GM12892 (cell line): ENCODE measurements around the gene FURIN.

Experiments used
- DNase-seq: peaks from one replicate; pipeline ENCODE4 v3.0.0; 2011; ENCODE audit not compliant: insufficient read length
- FAIRE-seq: peaks from 2 replicates; lab custom pipeline; 2011; peaks lifted over from hg19 to GRCh38; lab: Jason Lieb, UNC
- POLR2A ChIP-seq: IDR thresholded peaks from 2 replicates; pipeline ENCODE4 v1.6.1; 2011; ENCODE audit warnings: low read depth, low read length, control low read depth
- POLR2AphosphoS5 ChIP-seq: IDR thresholded peaks from 2 replicates; pipeline ENCODE4 v1.6.1; 2011; ENCODE audit warnings: low read depth, low read length, control low read depth
- TAF1 ChIP-seq: IDR thresholded peaks from 2 replicates; pipeline ENCODE4 v1.6.1; 2011; ENCODE audit warnings: low read depth, mild to moderate bottlenecking, control low read depth, low read length, borderline replicate concordance

Gene FURIN

DNA sequence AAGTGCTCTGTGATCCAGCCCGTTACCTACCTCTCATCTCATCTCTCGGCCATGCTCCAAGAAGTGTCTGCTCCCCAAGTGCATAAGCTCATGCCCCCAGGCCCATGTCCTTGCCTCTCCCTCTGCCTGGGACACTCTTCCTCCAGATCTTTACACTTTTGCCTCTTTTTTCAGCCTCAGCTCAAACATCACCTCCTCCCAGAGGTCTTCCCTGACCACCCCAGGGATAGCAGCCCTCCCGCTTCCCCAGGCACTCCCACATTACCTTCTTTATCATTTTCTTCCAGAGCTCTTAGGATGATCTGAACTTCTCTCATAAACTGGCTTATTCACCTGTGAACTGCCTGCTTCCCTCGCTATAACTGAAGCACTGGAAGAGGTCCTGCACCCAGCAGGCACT, 2.7 kb upstream of the FURIN start:
- DNase-seq (no peak), FAIRE-seq (no peak)
- TF ChIP-seq TAF1 = no peak
- TF ChIP-seq POLR2A = no peak
- TF ChIP-seq POLR2AphosphoS5 = no peak

DNA sequence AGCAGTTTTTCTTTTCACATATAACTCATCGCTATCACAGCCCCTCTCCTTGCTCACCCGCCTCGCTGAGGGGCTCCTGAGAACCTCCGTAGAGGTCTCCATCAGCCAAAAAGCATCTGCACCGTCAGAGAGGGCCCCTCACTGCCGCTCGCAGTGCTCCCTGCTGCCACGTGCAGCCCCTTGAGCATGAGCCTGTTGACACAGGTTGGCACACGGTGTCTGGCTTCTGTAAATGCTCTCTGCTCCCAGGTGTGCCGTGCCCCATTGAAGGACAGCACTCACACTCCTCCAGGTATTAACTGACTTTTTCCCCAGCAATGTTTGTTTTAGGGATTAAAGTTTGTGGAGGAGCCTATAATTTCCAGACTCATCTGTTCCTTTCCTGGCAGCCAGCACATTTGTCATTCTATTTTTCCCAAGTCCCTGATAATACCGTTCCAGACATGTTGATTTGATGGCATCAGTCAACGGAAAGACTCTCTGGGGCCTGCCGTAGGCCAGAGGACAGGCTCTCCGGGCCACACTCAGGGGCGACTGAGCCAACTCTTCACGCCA, 2.1 kb upstream of the FURIN start:
- no peak for DNase-seq
- no peak for TF ChIP-seq POLR2AphosphoS5
- no peak for TF ChIP-seq TAF1
- no peak for TF ChIP-seq POLR2A
- FAIRE-seq = no peak

DNA sequence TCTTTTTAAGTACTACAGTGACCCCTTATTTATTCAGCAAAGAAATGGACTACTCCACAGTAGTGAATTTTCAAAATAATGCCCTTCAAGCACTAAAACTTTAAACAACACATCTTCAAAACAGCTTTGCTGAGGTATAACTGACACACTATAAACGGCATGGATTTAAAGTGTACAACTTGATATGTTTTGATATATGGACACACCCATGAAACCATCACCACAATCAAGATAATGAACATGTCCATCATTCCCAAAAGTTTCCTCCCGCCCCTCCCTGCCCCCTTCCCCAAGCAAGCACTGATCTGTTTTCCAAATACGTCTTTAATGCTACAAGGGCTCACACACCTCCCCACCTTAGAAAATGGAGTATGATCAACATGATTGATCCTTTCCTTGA, 1.6 kb upstream of the FURIN start:
- no peak for FAIRE-seq
- DNase-seq = no peak
- TF ChIP-seq TAF1 (no peak), POLR2AphosphoS5 (no peak), POLR2A (no peak)

DNA sequence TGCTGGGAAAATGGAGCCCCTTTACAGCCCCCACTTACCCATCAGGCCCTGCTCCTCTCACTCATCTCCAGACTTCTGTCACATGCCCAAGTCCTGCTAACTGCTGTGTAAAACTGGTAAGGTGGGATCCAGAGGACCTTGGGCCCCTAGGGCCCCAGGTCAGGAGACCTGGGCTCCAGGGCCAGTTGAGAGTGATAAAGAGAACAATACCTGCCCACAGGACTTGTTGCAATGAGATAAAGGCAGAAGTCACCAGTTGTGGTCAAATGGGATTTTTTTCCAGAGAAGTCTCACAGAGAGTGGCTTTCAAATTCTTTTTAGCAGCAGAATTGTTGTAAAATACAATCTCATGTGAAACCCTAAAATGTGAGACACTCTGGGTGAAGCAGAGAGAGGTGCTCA, 753 bp downstream of the FURIN start:
- no peak for FAIRE-seq
- TF ChIP-seq POLR2A (no peak), TAF1 (no peak), POLR2AphosphoS5 (no peak)
- DNase-seq = no peak

DNA sequence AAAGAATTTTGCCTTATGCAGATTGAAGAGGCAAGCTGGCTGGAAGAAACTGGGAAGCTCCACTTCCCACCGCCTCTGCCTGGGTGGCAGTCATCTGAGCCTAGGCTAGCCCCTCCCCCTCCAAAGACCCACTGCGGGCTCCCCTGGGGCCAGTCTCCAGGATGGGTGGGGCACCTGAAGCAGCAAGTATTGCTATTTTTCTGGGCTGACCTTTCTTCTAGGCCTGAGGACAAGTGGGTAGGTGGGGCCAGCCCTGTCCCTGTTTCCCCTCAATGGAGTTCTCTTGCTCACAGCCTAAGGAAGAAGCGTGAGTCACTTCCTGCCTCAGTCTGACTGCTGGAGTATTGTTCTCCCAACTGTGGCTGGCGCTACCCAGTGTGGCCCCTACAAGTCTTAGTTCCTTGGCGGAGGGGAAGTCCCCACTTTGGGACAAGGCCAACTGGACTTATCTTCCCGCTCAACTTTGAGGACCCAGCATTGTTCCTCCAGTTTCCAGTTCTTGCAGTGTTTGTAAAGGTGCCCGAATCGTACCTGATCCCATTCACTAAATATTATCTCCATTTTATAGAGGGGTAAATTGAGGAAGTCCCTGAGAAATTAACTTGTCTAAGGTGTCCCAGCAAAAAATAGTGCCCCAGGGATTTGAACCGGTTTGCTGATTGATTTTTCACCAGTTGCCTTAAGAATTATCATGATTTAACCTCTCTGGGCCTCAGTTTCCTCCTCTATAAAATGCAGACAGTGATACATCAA, 1.4 kb downstream of the FURIN start:
- FAIRE-seq = peak; percentile 61

DNA sequence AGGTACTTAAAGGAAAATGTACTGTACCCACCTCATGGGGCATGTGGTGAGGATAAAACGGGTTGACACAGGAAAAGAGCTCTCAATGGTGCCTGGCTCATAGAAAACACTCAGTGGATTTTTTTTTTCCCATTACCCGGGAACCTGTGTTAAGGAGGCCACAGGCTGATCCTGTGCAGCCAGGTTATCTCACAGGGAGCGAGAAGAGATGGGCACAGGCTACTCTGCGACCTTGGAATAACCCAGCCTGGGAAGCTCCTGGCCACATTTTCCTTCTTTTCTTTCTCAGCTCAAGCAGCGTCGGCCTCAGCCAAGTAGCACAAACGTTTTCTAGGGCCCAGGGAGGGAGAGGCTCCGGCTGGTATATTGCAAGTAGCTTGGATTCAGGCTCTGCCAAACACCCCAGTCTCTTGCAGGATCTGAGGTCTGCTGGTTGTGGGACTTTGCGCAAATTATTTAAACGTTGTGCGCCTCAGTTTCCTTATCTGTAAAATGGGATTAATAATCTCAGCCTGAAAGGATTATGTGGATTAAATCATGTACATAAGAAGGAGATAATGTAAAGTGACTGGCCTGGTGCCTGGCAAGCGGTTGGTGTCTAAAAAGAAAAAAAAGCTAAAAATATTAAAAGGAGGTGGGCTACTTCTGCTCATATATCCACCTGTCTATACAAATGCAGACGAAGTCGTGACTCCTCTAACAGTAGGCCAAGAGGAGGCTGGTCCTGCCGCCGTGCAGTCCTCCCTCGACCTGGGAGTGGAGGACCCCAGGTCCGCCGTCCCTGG, 2.2 kb downstream of the FURIN start:
- TF ChIP-seq POLR2A (no peak), TAF1 (no peak), POLR2AphosphoS5 (no peak)
- no peak for DNase-seq
- FAIRE-seq = no peak

More for the DNA sequence above, 1.4 kb downstream of the FURIN start:
- no peak for TF ChIP-seq POLR2A
- no peak for TF ChIP-seq POLR2AphosphoS5
- TF ChIP-seq TAF1 = no peak
- no peak for DNase-seq

DNA sequence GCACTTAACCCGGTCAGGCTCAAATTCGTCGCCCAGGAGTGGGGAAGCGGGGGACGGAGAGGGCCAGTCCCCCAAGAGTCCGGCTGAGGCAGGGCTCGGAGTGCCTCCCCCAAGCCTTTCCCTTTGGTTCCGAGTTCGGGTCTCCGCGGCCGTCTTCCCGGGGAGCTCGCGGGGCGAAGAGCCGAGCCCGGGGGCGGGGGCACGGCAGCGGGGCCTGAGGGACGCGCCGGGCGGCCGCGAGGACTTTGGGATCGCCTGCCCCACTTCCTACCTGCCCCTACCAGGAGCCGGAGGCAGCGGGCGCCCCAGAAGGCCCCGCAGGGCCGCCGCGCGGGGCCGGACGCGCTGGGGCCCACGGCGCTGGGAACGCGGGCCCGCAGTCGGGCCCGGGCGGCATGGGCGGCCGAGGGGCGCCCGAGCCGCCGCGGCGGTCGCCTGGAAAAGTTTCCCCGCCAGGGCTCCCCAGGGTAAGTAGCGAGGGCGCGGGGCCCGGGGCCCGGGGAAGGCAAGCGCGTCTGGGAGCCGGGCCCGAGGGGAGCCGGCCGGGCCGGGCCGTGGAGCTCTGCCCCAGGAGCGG, 2.8 kb downstream of the FURIN start:
- no peak for FAIRE-seq
- TF ChIP-seq POLR2A (no peak), POLR2AphosphoS5 (no peak), TAF1 (no peak)
- peak; percentile 46 for DNase-seq

DNA sequence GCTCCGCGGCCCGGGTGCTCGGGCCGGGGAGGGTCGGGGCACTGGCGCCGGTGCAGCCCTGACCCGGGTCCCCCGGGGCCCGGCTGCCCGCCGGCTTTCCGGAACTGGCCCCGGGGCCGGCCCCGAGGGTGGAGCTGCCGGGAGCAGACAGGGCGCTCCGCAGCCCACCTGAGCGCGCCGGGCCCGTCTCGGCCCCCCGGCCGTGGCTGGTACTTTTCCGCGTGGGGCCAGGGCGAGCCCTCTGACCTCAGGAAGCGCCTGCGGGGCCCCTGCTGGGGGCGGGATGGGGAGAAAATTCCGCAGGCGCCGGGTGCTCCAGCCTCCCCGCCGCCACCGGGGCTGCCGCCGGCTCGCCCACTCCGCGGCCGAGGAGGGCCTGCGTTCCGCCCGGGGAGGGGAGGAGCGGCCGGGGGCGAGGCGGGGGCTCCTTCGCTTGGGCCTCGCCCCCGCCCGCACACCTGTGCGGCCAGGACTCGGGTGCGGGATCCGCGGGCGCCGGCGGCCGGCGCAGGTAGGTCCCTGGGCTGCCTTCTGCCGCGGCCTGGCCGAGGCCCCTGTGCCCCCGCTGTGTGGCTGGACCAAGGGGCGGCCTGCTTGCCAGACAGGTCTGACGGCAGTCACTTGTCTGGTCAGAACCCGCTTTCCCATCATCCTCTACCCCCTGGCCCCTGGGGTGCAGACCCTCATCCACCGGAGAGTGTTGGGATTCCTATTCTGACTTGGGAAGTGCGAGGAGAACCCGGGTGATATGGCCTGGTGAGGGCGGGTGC, 3.5 kb downstream of the FURIN start:
- DNase-seq = peak; percentile 49
- TF ChIP-seq POLR2A (peak; percentile 45; the same call in 1 of the 2 replicates), POLR2AphosphoS5 (no peak)
- FAIRE-seq = no peak

DNA sequence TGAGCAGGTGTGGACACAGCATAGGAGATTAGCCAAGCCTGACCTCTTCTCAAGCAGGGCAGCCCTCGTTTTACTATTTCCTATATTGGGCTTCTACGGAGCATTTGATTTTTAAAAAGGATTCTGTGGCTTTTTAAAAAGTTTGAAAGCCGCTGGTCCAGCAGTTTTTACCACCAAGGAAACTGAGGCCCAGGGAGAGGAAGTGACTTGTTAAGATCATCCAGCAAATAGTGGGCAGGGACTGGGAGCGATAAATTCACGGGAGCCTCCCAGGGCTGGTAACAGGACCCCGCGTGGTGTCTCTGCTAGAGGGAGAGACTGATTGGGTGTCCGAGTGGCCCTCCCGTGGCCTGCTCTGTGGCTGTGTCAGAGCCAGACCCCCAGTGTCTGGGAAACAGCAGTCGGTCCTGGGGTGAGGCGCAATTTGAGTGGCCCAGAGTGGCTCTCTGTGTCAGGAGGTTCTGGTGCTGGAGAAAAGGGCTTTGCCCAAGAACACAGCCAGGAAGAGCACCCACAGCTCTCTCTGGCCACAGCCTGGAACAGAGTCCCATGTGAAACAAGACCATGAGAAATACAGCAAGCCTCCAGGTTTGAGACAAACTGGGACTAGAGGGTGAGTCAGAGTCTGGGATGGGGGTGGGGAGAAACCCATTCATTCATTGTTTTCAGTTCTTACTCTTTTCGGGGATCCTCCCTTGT, 4.2 kb downstream of the FURIN start:
- TF ChIP-seq POLR2AphosphoS5 (no peak), TAF1 (no peak; the same call in 1 of the 2 replicates), POLR2A (no peak)
- peak; percentile 43 for DNase-seq
- FAIRE-seq = peak; percentile 56

DNA sequence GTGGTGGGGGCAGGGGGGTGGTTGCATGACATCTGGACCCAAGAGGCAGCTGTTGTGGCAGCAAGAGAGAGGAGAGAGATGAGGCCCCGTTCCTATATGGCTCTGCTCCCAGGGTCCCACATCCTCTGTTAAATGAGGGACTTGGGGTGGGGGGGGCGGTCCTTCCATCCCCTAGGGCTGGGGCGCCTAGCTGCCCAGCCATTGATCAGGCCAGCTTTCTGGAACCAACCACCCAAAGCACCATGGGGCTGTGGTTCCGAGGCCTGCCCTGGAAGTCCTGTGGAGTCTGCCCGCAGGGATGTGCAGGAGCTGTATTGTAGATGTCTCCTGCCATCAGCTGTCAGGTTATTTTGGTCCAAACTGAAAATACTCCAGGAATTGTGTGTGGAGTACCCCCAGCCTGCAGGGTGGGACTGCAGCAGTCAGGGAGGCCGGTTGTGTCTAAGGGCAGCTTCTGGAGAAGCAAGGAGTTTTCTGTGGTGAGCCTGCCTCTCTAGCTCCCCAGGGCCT, 5.2 kb downstream of the FURIN start:
- no peak for TF ChIP-seq POLR2A
- TF ChIP-seq TAF1 = no peak
- TF ChIP-seq POLR2AphosphoS5 = no peak
- DNase-seq (no peak), FAIRE-seq (no peak)
